Brain microvascular endothelial cell (primary cell): ENCODE measurements around the gene MTFP1.
"Not testable (repeated sequence)": the region's sequence is repeated elsewhere in the genome, so short reads cannot be mapped to it uniquely, and the experiment has no call there.

ENCODE experiments used
- DNase-seq: peaks from one replicate; pipeline ENCODE4 v3.0.0-alpha.2; 2020
- H3K27ac ChIP-seq: fragments of 250-450 bp; sonication (Bioruptor Pico); 2 replicates; pipeline ENCODE4 v1.5.1; 2020; ENCODE audit warnings: mild to moderate bottlenecking, moderate library complexity
- H3K27me3 ChIP-seq: fragments of 250-450 bp; sonication (Bioruptor Pico); replicated peaks from 2 replicates; pipeline ENCODE4 v1.5.1; 2020; ENCODE audit warnings: mild to moderate bottlenecking
- H3K36me3 ChIP-seq: fragments of 250-450 bp; sonication (Bioruptor Pico); replicated peaks from 2 replicates; pipeline ENCODE4 v1.5.1; 2020; ENCODE audit warnings: mild to moderate bottlenecking
- H3K4me3 ChIP-seq: 2 replicates; pipeline ENCODE4 v1.5.1; 2011; ENCODE audit warnings: low read depth, mild to moderate bottlenecking, control low read depth, low read length, moderate library complexity
- in situ Hi-C: cut with HindIII; loops from 2 replicates; pipeline ENCODE4 v1.10.0; 2017; ENCODE audit warnings: low sequenced_read_pairs, low pct_ligation_motif_present
- TF ChIP-seq, protein P1 (sequence below): IDR thresholded peaks from 2 replicates; pipeline ENCODE4 v1.5.1; 2011; ENCODE audit warnings: low read depth, mild to moderate bottlenecking, moderate library complexity, low read length, control low read depth, inconsistent platforms; ENCODE audit errors: missing control alignments

The MTFP1 gene

DNA sequence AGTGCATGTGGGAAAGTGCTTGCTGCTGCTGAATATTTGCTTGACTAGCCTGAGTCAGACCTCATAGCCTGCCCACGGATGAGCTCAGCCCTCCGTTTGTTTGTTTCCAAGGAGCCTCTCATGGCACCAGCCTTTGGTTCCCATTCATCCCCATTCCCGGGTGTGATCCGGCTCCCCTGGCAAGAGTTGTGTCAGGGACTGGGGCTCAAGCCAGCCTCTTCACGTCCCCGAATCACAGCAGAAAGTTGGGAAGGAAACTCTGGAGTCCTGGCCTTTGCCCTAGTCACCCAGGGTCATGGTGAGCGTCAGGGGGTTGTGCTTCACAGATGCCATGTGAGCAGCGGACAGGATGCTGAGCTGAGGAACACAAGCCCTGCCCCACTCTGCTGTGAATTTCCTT is 32.4 kb downstream of the MTFP1 start:
- peak; percentile 16 for DNase-seq
- Histone ChIP-seq H3K27ac (no peak overlapping the region), H3K36me3 (no peaks in the 10 kb centered on the region), H3K4me3 (no peak overlapping the region), H3K27me3 (no peaks in the 10 kb centered on the region)
- in situ Hi-C loops: no loop called here
- TF ChIP-seq, protein P1, sequence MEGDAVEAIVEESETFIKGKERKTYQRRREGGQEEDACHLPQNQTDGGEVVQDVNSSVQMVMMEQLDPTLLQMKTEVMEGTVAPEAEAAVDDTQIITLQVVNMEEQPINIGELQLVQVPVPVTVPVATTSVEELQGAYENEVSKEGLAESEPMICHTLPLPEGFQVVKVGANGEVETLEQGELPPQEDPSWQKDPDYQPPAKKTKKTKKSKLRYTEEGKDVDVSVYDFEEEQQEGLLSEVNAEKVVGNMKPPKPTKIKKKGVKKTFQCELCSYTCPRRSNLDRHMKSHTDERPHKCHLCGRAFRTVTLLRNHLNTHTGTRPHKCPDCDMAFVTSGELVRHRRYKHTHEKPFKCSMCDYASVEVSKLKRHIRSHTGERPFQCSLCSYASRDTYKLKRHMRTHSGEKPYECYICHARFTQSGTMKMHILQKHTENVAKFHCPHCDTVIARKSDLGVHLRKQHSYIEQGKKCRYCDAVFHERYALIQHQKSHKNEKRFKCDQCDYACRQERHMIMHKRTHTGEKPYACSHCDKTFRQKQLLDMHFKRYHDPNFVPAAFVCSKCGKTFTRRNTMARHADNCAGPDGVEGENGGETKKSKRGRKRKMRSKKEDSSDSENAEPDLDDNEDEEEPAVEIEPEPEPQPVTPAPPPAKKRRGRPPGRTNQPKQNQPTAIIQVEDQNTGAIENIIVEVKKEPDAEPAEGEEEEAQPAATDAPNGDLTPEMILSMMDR: no peak

DNA sequence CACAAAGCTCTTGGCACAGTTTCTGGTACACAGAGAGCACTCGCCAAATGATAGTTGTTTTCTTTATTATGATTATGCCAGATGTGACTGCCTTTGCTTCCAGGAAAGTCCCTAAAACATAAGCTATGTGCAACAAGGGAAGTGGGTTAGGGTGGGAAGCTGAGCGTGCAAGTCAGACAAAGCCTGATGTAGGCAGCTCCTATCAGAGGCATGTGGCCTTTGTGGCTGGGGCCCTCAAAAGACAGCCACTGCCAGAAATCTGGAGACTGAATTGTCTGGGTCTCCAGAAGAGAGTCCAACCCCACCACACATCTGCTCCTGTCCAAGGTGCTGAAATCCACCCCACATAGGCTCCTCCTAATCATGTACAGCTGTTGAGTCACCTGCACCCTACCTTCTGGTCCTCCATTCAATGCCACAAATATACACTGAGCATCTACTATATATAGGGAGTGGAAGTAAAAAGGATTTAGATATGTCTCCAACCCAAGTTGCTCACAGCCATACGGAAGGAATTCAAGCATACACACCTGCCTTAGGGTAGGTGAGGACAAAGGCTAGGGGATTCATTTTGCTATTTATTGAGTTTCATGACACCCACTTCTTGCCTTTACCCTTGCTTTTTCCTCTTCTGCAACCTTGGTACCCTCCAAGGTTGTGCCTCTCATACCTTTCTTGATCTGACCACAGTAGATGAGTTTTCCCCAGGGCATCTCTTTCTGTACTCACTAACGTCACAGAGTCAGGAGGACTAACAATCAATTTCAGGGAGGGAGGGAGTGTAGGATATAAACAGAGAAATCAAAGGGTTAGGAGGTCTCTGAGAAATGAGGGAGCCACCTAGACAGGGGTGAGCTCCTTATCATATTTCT is 33.8 kb downstream of the MTFP1 start:
- Histone ChIP-seq H3K36me3 (no peaks in the 10 kb centered on the region), H3K4me3 (no peak overlapping the region), H3K27me3 (no peaks in the 10 kb centered on the region), H3K27ac (no peak overlapping the region)
- TF ChIP-seq, protein P1: no peak
- in situ Hi-C loops: no loop called here
- DNase-seq: no peak

DNA sequence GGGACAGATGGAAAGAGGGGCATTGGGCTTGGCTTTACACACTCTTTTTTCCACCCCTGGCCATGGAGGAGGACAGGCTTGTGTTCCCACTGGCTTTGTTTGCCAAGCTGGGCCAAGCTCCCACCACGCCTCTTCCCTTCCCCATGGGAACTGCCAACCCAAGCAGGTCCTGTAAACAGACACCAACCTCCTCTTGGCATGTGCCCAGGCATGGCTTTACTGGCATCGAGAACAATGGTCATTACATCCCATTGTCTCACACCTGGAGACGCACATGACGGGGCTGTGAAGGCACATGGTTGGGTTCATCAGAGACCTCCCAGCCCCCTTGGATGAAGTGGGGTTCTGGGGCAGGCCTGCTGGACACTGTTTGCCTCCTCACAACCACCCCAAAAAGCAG is 34.6 kb downstream of the MTFP1 start:
- Histone ChIP-seq H3K36me3 (no peaks in the 10 kb centered on the region), H3K27ac (no peak overlapping the region), H3K27me3 (peaks cover 1% of the 10 kb centered on the region), H3K4me3 (no peak overlapping the region)
- in situ Hi-C loops: no loop called here
- DNase-seq: no peak
- TF ChIP-seq, protein P1: no peak

DNA sequence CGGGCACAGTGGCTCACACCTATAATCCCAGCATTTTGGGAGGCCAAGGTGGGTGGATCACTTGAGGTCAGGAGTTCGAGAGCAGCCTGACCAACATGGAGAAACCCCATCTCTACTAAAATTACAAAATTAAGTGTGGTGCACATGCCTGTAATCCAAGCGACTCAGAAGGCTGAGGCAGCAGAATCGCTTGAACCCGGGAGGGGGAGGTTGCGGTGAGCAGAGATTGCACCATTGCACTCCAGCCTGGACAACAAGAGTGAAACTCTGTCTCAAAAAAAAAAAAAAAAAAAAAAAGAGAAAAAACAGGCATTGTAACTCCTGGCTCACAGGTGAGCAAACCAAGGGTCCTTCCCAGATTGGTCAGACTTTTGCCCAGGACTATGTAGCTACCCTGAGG is 35.0 kb downstream of the MTFP1 start:
- H3K27me3 ChIP-seq, DNase-seq: not testable (repeated sequence)

DNA sequence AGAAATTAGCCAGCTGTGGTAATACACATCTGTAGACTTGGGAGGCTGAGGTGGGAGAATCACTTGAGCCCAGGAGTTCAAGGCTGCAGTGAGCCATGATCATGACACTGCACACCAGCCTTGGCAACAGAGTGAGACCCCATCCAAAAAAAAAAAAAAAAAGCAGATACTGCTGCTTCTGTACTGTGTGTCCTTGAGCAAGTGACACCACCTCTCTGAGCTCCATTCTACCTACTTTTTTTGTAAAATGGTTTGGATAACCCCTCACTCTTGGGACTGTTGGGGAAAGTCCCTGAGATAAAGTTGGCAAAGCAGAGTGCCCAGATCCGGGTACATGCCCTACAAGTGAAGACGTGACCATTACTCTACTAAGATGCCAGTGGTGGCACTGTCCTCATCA is 43.6 kb downstream of the MTFP1 start:
- H3K27me3 ChIP-seq: peaks cover 1% of the 10 kb centered on the region
- H3K27ac ChIP-seq: no peak overlapping the region
- DNase-seq: no peak
- H3K4me3 ChIP-seq: no peak overlapping the region
- in situ Hi-C loops: no loop called here
- TF ChIP-seq, protein P1: no peak
- H3K36me3 ChIP-seq: no peaks in the 10 kb centered on the region

More for the DNA sequence above, 35.0 kb downstream of the MTFP1 start:
- in situ Hi-C loops, H3K4me3 ChIP-seq, H3K27ac ChIP-seq, H3K36me3 ChIP-seq: not testable (repeated sequence)

DNA sequence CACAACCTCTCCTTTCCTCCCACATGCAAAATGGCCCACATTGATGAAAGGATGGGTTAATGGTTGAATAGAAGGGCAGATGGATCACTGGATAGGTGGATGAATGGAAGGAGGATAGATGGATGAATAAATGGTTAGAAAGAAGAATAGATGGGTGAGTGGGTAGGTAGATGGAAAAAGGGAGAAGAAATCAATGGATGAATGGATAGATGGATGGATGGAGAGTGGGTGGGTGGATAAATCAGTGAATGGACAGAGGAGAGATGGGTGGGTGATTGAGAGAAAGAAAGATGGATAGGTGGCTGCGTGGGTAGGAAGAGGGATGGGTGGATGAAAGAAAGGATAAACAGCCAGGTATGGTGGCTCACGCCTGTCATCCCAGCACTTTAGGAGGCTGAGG is 45.1 kb downstream of the MTFP1 start:
- no peak for DNase-seq
- in situ Hi-C loops: no loop called here
- H3K4me3 ChIP-seq: no peak overlapping the region
- H3K27me3 ChIP-seq: no peaks in the 10 kb centered on the region
- TF ChIP-seq, protein P1: no peak
- no peaks in the 10 kb centered on the region for H3K36me3 ChIP-seq
- H3K27ac ChIP-seq: no peak overlapping the region
